Endothelial cell of umbilical vein (primary cell): ENCODE results near the gene CHAC1. TPM values are rescaled to one million over a fixed set of nuclear protein-coding genes. Genes with fewer than 3 reads are reported as not detected.

Source experiments
- BruUV-seq: library from RNA; stranded (reverse); fragments of 400-500 nt; replicated peaks from 2 replicates; lab custom pipeline; 2021; lab: Mats Ljungman, UMichigan
- CTCF ChIA-PET: fragments of 300-600, 350-600 bp; sonication (Branson Sonifier 250); formaldehyde crosslinking; loops from one replicate; lab custom pipeline; 2021; ENCODE audit warnings: antibody characterized with exemption, inconsistent platforms; lab: Charles Lee
- POLR2A ChIA-PET: fragments of 300-600, 350-600 bp; sonication (Branson Sonifier 250); formaldehyde crosslinking; loops from one replicate; lab custom pipeline; 2021; ENCODE audit warnings: antibody characterized with exemption, inconsistent platforms; lab: Charles Lee
- DNase-seq: peaks from one replicate; pipeline ENCODE4 v3.0.0-alpha.2; 2011; ENCODE audit warnings: low read depth, low spot score
- FAIRE-seq: peaks from 2 replicates; lab custom pipeline; 2011; peaks lifted over from hg19 to GRCh38; lab: Jason Lieb, UNC
- H2AFZ ChIP-seq: 2 replicates; pipeline ENCODE4 v1.6.0; 2012; ENCODE audit warnings: low read depth, low read length, control low read depth, inconsistent platforms
- H3K27ac ChIP-seq: 2 replicates; pipeline ENCODE4 v1.5.1; 2011; ENCODE audit warnings: low read depth, mild to moderate bottlenecking, control low read depth, low read length, moderate library complexity; ENCODE audit not compliant: insufficient read depth
- H3K27me3 ChIP-seq, 2 experiments: 2 replicates each; pipeline versions ENCODE4 v1.6.0 to v1.6.1; 2011; ENCODE audit warnings: low read length in 2 of 2, mixed read lengths in 1 of 2; ENCODE audit not compliant: control insufficient read depth in 2 of 2, insufficient read depth in 2 of 2
- H3K36me3 ChIP-seq, 2 experiments: 2 replicates in 1 of 2; 3 replicates in 1 of 2; pipeline ENCODE4 v1.5.1; 2011; ENCODE audit warnings: low read length in 2 of 2, mild to moderate bottlenecking in 1 of 2, moderate library complexity in 1 of 2; ENCODE audit not compliant: control insufficient read depth in 2 of 2, insufficient read depth in 2 of 2; ENCODE audit errors: extremely low read depth in 1 of 2
- H3K4me1 ChIP-seq: 3 replicates; pipeline ENCODE4 v1.5.1; 2011; ENCODE audit warnings: mild to moderate bottlenecking, low read length; ENCODE audit not compliant: control insufficient read depth, insufficient read depth; ENCODE audit errors: extremely low read depth
- H3K4me2 ChIP-seq: 2 replicates; pipeline ENCODE4 v1.6.1; 2011; ENCODE audit warnings: low read length, control low read depth, mixed read lengths; ENCODE audit not compliant: insufficient read depth
- H3K4me3 ChIP-seq, 3 experiments: fragments of 200-600 bp in 1 of 3; sonication (generic), shearing (Covaris generic) in 1 of 3; replicated peaks in 1 of 3; 2 replicates each; pipeline ENCODE4 v1.5.1; 2011 to 2016; ENCODE audit warnings: control low read depth in 3 of 3, low read length in 3 of 3, mild to moderate bottlenecking in 2 of 3, inconsistent platforms in 1 of 3, low read depth in 1 of 3, moderate library complexity in 1 of 3; ENCODE audit not compliant: insufficient read depth in 1 of 3
- H3K79me2 ChIP-seq: 2 replicates; pipeline ENCODE4 v1.6.0; 2012; ENCODE audit warnings: low read length, inconsistent platforms; ENCODE audit not compliant: control insufficient read depth, insufficient read depth
- H3K9ac ChIP-seq: replicated peaks from 2 replicates; pipeline ENCODE3; 2011; ENCODE audit warnings: low read length, control low read depth; ENCODE audit not compliant: insufficient read depth; ENCODE audit errors: extremely low read depth
- H3K9me1 ChIP-seq: replicated peaks from 3 replicates; pipeline ENCODE4 v1.6.0; 2011; ENCODE audit warnings: mild to moderate bottlenecking, low read length; ENCODE audit not compliant: control insufficient read depth, insufficient read depth; ENCODE audit errors: extremely low read depth
- H3K9me3 ChIP-seq: replicated peaks from 2 replicates; pipeline ENCODE4 v1.5.1; 2012; ENCODE audit warnings: low read length, inconsistent platforms; ENCODE audit not compliant: control insufficient read depth, insufficient read depth
- H4K20me1 ChIP-seq: replicated peaks from 2 replicates; pipeline ENCODE3; 2011; ENCODE audit warnings: mild to moderate bottlenecking, low read length; ENCODE audit not compliant: control insufficient read depth, insufficient read depth; ENCODE audit errors: extremely low read depth
- EZH2 ChIP-seq: IDR thresholded peaks from 2 replicates; pipeline ENCODE4 v1.6.1; 2012; ENCODE audit warnings: borderline replicate concordance, low read depth, mild to moderate bottlenecking, moderate library complexity, low read length, inconsistent platforms; ENCODE audit not compliant: severe bottlenecking
- FOS ChIP-seq: IDR thresholded peaks from 2 replicates; pipeline ENCODE4 v1.6.1; 2011; ENCODE audit warnings: mild to moderate bottlenecking, low read length, moderate library complexity, borderline replicate concordance; ENCODE audit not compliant: insufficient read depth
- GATA2 ChIP-seq: IDR thresholded peaks from 2 replicates; pipeline ENCODE4 v1.7.0; 2011; ENCODE audit warnings: low read depth, mild to moderate bottlenecking, moderate library complexity, mixed read lengths, low read length; ENCODE audit not compliant: insufficient read length, insufficient read depth
- JUN ChIP-seq: IDR thresholded peaks from 2 replicates; pipeline ENCODE4 v1.6.1; 2011; ENCODE audit warnings: borderline replicate concordance, low read depth; ENCODE audit not compliant: insufficient read length, insufficient read depth
- MYC ChIP-seq: IDR thresholded peaks from one replicate; pipeline ENCODE4 v1.6.1; 2011; ENCODE audit warnings: mild to moderate bottlenecking, low read depth, low read length
- POLR2A ChIP-seq: IDR thresholded peaks from 2 replicates; pipeline ENCODE4 v1.6.1; 2012; ENCODE audit warnings: low read depth, mild to moderate bottlenecking, control low read depth, low read length
- POLR2AphosphoS5 ChIP-seq: IDR thresholded peaks from 2 replicates; pipeline ENCODE4 v1.6.1; 2012; ENCODE audit warnings: low read depth, mild to moderate bottlenecking, control low read depth, low read length, moderate library complexity; ENCODE audit not compliant: insufficient read depth
- dilution Hi-C: fragments of 300-500 bp; cut with MboI; formaldehyde crosslinking; loops from one replicate; pipeline ENCODE4 v1.15.0; 2019; ENCODE audit warnings: low sequenced_read_pairs; ENCODE audit not compliant: extremely low pct_ligation_motif_present
- intact Hi-C: fragments of 100-400 bp; cut with micrococcal nuclease; formaldehyde crosslinking; loops from one replicate; pipeline ENCODE4 v1.10.0; 2022
- polyA plus RNA-seq, 4 experiments: library from polyadenylated mRNA; depleted of rRNA in 3 of 4; stranded (reverse) in 3 of 4; unstranded in 1 of 4; fragments of >200 nt; gene quantifications; 2 replicates each; pipeline versions ENCODE4 v1.2.1 to v1.2.3, GENCODE V29; 2011 to 2012; ENCODE audit warnings: missing spikeins in 1 of 4
- total RNA-seq: library from RNA; stranded (reverse); gene quantifications from 2 replicates; pipeline ENCODE4 v1.2.3, GENCODE V29; 2021
- TF ChIP-seq, protein P1 (sequence below): IDR thresholded peaks from 2 replicates; pipeline ENCODE4 v1.6.1; 2011; ENCODE audit not compliant: insufficient read depth, insufficient read length
- TF ChIP-seq, protein P2 (sequence below), 2 donors: IDR thresholded peaks; 1 replicate in 1 of 2; 2 replicates in 1 of 2; pipeline ENCODE4 v1.5.1; 2011; ENCODE audit warnings: low read length in 2 of 2, mild to moderate bottlenecking in 2 of 2, moderate library complexity in 2 of 2, control low read depth in 1 of 2, inconsistent platforms in 1 of 2, low read depth in 1 of 2; ENCODE audit not compliant: insufficient read depth in 1 of 2; ENCODE audit errors: extremely low read depth in 1 of 2

CHAC1 gene
- total and polyA plus RNA-seq, 2 donors (not counting 3 experiments of a cell fraction or from before 2014, with no cell fraction given), result 4.6 to 25.7 TPM

DNA sequence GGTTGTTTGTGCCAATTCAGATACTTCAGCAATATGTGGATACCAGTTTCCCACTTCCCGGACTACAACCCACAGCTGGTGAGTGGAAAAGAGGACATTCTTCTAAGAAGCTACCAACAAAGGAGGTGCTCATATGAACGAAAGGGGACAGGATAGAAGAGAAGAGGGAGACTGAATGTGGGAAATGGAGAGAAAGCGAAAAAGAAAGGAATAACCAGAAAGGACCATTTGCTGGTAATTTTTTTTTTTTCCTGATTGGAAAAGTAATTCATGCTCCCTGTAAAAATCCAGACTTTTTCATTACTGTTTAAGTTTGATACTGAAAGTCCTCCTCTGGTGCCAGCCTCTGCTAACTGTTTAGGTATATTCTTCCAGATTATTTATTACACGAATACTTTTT, 1.5 kb upstream of the CHAC1 start:
- Histone ChIP-seq H3K9me3 (no peaks in the 10 kb centered on the region), H3K9ac (no peak overlapping the region), H3K79me2 (no peaks in the 10 kb centered on the region), H3K4me2 (no peak overlapping the region), H3K4me3 (no peak overlapping the region), H3K27me3 (no peaks in the 10 kb centered on the region), H4K20me1 (no peaks in the 10 kb centered on the region), H3K9me1 (no peaks in the 10 kb centered on the region), H2AFZ (no peak overlapping the region), H3K36me3 (peaks cover 0 to 2% of the 10 kb centered on the region in 2 experiments), H3K4me1 (peaks cover 10% of the 10 kb centered on the region), H3K27ac (no peak overlapping the region)
- dilution Hi-C loops (no loop called here), intact Hi-C loops (loop anchor here (2.0 kb wide), 1 partner anchor 31 kb away; no protein-coding TSS in a partner anchor)
- DNase-seq (no peak), FAIRE-seq (peak; percentile 15)
- BruUV-seq, result no TSS peak
- TF ChIP-seq EZH2 (no peak), POLR2A (no peak), FOS (no peak), JUN (no peak), POLR2AphosphoS5 (no peak), MYC (no peak), GATA2 (no peak)
- TF ChIP-seq, protein P1, sequence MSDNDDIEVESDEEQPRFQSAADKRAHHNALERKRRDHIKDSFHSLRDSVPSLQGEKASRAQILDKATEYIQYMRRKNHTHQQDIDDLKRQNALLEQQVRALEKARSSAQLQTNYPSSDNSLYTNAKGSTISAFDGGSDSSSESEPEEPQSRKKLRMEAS, result no peak
- TF ChIP-seq, protein P2, sequence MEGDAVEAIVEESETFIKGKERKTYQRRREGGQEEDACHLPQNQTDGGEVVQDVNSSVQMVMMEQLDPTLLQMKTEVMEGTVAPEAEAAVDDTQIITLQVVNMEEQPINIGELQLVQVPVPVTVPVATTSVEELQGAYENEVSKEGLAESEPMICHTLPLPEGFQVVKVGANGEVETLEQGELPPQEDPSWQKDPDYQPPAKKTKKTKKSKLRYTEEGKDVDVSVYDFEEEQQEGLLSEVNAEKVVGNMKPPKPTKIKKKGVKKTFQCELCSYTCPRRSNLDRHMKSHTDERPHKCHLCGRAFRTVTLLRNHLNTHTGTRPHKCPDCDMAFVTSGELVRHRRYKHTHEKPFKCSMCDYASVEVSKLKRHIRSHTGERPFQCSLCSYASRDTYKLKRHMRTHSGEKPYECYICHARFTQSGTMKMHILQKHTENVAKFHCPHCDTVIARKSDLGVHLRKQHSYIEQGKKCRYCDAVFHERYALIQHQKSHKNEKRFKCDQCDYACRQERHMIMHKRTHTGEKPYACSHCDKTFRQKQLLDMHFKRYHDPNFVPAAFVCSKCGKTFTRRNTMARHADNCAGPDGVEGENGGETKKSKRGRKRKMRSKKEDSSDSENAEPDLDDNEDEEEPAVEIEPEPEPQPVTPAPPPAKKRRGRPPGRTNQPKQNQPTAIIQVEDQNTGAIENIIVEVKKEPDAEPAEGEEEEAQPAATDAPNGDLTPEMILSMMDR (IDR thresholded peaks at IDR 0.05; ENCODE audit: extremely low read depth in 1 of 2, insufficient read depth in 1 of 2, low read depth in 1 of 2, low read length in 2 of 2), result no peak
- ChIA-PET CTCF (interaction anchor here (1.0 to 9.3 kb wide), 4 partner anchors 10 to 67 kb away, joined by 3 to 101 read pairs (median 14); no protein-coding TSS in a partner anchor), POLR2A (no interaction called here)
